ENCODE results near the gene SPEF2.

- TF ChIP-seq CTCF (IDR thresholded peaks at IDR 0.05; ENCODE audit: low read depth, low read length, missing input control), result no peak
- no peak for TF ChIP-seq GABPA (IDR thresholded peaks at IDR 0.05 in 1 of 2, conservative IDR thresholded peaks at IDR 0.05 in 1 of 2)
- TF ChIP-seq EGR1 (IDR thresholded peaks at IDR 0.05; ENCODE audit: low read depth in 2 of 2), result no peak
- TF ChIP-seq JUND (IDR thresholded peaks at IDR 0.05), result no peak
- no peak for TF ChIP-seq ATF3 (IDR thresholded peaks at IDR 0.05)
- TF ChIP-seq ZBTB33 (IDR thresholded peaks at IDR 0.05), result no peak
These were observed 201.4 kb downstream of the SPEF2 start for GRCh38 chr5:35819026-35819425.

Measured in liver (tissue), 3 donors.